ENCODE results near the gene ANKRD12.

The ANKRD12 gene

DNA sequence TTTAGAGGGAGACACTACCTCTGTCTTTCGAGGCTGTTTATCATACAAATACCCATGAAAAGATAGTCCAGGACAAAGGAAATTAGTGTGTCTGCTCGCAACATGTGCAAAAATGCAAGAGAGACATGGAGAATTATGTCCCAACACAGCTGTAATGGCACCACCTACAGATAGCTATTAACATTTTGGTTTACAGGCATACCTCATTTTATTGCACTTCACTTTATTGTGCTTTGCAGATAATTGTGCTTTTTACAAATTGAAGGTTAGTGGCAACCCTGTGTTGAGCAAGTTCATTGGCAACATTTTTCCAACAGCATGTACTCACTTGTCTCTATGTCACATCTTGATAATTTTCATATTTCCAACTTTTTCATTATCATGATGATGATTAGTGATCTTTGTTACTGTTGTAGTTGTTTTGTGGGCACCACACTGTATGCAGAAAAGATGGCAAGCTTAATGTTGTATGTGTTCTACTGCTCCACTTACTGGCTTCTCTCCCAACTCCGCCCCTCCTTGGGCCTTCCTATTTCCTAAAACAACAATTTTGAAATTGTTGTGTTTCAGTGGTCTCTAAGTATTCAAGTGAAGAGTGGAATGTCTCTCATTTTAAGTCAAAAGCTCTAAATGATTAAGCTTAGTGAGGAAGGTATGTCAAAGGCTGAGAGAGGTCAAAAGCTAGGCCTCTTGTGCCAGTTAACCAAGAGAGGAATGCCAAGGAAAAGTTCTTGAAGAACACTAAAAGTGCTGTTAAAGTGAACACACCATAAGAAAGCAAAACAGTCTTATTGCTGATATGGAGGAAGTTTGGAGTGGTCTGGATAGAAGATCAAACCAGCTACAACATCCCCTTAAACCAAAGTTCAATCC is 52.0 kb downstream of the ANKRD12 start:
- no peak for DNase-seq

DNA sequence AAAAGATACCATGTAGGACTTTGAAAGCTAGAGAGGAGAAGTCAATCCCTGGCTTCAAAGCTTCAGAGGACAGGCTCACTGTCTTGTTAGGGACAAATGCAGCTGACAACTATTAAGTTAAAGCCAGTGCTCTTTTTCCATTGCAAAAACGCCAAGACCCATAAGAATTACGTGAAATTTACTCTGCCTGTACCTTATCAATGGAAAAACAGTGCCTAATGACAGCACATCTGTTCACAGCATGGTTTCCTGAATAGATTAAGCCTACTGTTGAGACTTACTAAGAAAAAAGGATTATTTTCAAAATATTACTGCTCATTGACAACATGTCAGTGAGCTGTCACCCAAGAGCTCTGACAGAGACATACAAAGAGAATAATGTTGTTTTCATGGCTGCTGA is 52.9 kb downstream of the ANKRD12 start:
- DNase-seq: no peak

GRCh38 chr18:9191658-9192256 is 55.2 kb downstream of the ANKRD12 start:
- no peak for DNase-seq

GRCh38 chr18:9193031-9193430 is 56.5 kb downstream of the ANKRD12 start:
- no peak for DNase-seq

- DNase-seq: no peak
Measured at GRCh38 chr18:9196568-9196967, 60.0 kb downstream of the ANKRD12 start.

- no peak for DNase-seq
Measured at GRCh38 chr18:9199681-9200080, 63.1 kb downstream of the ANKRD12 start.

GRCh38 chr18:9201224-9201623 is 64.6 kb downstream of the ANKRD12 start:
- no peak for DNase-seq

DNA sequence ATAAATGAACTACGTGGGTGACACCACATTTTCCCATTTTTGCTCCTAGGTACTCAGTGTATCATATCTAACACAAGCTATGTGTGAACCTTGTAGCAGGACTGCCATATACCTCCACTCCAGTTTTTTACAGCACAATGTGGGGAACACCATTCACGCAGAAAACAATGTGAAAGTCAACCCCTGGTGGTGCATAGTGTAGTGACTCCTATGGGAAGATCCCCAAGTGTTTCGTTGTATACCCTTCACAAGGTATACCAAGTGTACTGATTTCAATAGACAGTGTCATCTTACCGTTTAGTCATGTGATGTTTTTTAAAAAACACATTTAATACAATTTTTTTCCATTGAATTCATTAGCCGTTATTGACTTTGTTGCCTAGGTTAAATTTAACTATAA is 68.1 kb downstream of the ANKRD12 start:
- no peak for DNase-seq

- DNase-seq: no peak
Measured at GRCh38 chr18:9206421-9206820, 69.8 kb downstream of the ANKRD12 start.

DNA sequence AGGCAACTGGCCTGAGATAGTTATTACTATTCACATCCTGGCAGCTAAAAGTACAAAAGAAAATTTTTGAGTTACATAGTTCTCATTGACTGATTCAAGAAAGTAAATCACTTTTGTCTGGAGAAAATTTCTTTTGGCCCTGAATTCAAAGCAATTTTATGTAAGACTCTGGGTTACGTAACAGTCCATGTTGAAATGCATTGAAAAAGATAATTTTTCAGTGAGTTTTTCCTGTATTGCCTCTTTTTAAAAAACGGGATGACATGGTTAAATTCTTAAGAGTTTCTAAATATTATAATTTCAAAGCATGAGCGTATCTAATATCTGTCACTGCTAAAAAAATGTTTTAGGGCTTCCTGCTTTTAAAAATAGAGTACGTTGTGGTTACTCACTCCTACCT is 72.7 kb downstream of the ANKRD12 start:
- DNase-seq: no peak

GRCh38 chr18:9210966-9211365 is 74.4 kb downstream of the ANKRD12 start:
- no peak for DNase-seq

- no peak for DNase-seq
Measured at GRCh38 chr18:9211955-9212354, 75.4 kb downstream of the ANKRD12 start.

- no peak for DNase-seq
Measured at GRCh38 chr18:9215221-9215933, 78.8 kb downstream of the ANKRD12 start.

- DNase-seq: no peak
Measured at GRCh38 chr18:9216459-9216858, 79.9 kb downstream of the ANKRD12 start.

DNA sequence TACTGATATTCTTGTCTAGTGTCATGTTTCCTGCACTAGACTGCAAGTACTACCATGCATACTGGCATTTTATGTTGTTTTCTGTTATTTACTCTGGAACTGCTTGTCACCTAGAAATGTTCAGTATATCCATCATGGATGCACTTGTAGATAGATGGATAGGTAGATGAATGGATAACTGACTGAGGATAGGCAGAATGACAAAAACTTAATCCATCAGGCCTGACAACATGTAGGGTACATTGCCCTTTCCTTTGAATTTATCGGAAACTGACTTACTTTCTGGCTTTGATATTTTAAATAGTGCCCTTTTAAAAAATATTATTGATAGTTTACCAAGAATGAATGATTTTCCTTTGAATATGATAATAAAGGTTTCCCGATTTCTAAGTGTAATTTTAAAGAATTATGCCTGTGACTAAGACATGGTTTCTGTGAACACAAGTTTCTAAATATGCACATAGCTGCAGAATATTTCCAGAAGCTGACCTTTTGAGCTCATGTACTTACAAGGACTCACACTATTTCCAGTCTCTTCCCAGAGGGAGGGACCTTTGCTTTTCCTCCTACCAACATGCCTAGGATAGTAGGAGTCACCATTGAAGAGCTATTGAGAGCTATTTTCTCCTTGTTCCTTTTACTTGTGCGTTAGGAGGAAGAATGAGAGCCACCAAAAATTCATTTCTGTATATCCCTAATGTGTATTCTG is 81.3 kb downstream of the ANKRD12 start:
- no peak for DNase-seq

DNA sequence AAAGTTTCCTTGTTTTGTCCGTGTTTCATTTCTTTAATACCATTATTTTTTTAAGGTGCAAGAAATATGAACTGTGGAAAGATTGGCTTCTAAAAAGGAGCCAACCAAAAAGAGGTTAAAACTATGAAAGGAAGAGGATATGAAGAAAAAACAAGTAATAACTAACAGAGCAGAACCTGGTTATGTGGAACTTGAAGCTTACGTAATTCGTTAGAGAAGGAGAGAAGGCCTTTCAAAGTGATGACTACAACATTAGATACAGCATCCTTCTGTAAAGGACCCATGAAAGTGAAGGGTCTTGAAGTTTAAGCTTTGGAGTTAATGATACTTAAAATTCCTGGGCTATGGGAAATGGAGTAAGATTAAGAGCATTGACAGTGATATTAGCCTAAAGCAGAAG is 84.5 kb downstream of the ANKRD12 start:
- no peak for DNase-seq

- DNase-seq: no peak
Measured at GRCh38 chr18:9221661-9222060, 85.1 kb downstream of the ANKRD12 start.

DNA sequence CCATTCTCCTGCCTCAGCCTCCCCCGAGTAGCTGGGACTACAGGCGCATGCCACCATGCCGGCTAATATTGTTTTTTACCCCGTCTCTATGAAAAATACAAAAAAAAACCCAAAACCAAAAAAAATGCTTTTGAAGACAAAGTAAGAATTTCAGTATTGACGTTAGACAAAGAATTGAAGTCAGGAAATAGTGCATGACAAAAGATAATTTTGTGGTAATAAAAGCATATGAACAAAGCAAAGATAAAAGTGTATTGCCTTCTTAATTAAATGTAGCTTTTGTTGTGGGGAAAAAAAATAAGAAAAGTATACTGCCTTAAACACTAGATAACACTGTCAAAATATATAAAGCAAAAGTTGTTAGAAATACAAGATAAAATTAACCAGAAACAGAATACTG is 86.8 kb downstream of the ANKRD12 start:
- no peak for DNase-seq

DNA sequence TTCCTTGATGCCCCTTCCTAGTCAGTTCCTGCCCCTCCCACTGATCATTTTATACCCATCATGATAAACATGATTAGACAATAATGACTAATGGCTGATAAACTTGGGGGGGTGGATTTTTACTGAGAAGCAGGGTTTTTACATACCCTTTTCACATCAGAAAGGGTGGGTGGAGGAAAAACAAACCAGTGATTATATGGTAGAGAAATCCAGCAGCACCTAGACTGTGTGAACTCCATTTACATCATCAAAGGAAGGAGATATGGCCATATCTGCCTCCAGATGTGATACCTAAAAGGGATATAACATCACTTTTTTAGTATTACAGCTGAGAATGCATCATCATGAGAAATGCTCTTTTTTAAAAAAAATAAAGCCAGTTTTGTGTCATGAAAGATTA is 89.9 kb downstream of the ANKRD12 start:
- no peak for DNase-seq

GRCh38 chr18:9231852-9232486 is 95.4 kb downstream of the ANKRD12 start:
- DNase-seq: no peak

- no peak for DNase-seq
Measured at GRCh38 chr18:9232977-9233376, 96.4 kb downstream of the ANKRD12 start.

GRCh38 chr18:9233771-9234440 is 97.3 kb downstream of the ANKRD12 start:
- no peak for DNase-seq
